ENCODE data around the gene CDHR2. TPM values are rescaled to one million over a fixed set of nuclear protein-coding genes. Genes with fewer than 3 reads are reported as not detected.

CDHR2 gene
- total and polyA plus RNA-seq, 2 donors from 2014 or later: 4.2 to 8.0 TPM

- FAIRE-seq (no peak), DNase-seq (no peak)
- TF ChIP-seq CTCF (IDR thresholded peaks at IDR 0.05; ENCODE audit: borderline replicate concordance, extremely low read depth, insufficient read depth): no peak
- Histone ChIP-seq H3K4me3 (ENCODE audit: low read length in 3 of 3) (no peak overlapping the region), H3K4me1 (ENCODE audit: control insufficient read depth in 2 of 3, insufficient read depth in 2 of 3, low read depth in 1 of 3, low read length in 3 of 3) (peaks cover 0 to 11% (median 7%) of the 10 kb centered on the region in 3 donors), H3K9me3 (ENCODE audit: control insufficient read depth in 2 of 3, insufficient read depth in 1 of 3, low read length in 3 of 3) (no peaks in the 10 kb centered on the region), H3K27ac (ENCODE audit: low read depth in 2 of 2, low read length in 2 of 2) (no peak overlapping the region), H3K36me3 (ENCODE audit: control insufficient read depth in 2 of 3, insufficient read depth in 3 of 3, low read length in 3 of 3) (no peaks in the 10 kb centered on the region), H3K27me3 (ENCODE audit: control insufficient read depth, insufficient read depth, low read length) (no peaks in the 10 kb centered on the region), H3K9ac (ENCODE audit: low read length in 3 of 3) (no peak overlapping the region)
- intact Hi-C loops (cut with DNase I): no loop called here
Measured at GRCh38 chr5:176644878-176645670, 95.9 kb downstream of the CDHR2 start.

Small RNA genes within 50 kb of the gene (microRNA-seq; reads per million reads assigned to microRNA genes)
- gene MIR4281: not detected

Other genes starting within 250 kb of the CDHR2 start
- gene KIAA1191, start 187.6 kb upstream of the CDHR2 start, total RNA-seq: 109 TPM
- 208 TPM for gene KIAA1191, start 187.6 kb upstream of the CDHR2 start, polyA plus RNA-seq (ENCODE audit: insufficient read depth, low read depth, low replicate concordance)
- gene ARL10, start 183.9 kb upstream of the CDHR2 start, total RNA-seq: 6.2 TPM
- 2.9 TPM for gene ARL10, start 183.9 kb upstream of the CDHR2 start, polyA plus RNA-seq (ENCODE audit: insufficient read depth, low read depth, low replicate concordance)
- gene NOP16, start 160.7 kb upstream of the CDHR2 start, total RNA-seq: 18.1 TPM
- gene NOP16, start 160.7 kb upstream of the CDHR2 start, polyA plus RNA-seq (ENCODE audit: insufficient read depth, low read depth, low replicate concordance): 32.1 TPM
- gene HIGD2A, start 160.6 kb upstream of the CDHR2 start, total RNA-seq: 105 TPM
- 344 TPM for gene HIGD2A, start 160.6 kb upstream of the CDHR2 start, polyA plus RNA-seq (ENCODE audit: insufficient read depth, low read depth, low replicate concordance)
- 76.3 TPM for gene CLTB, start 132.8 kb upstream of the CDHR2 start, total RNA-seq
- 151 TPM for gene CLTB, start 132.8 kb upstream of the CDHR2 start, polyA plus RNA-seq (ENCODE audit: insufficient read depth, low read depth, low replicate concordance)
- 31.7 TPM for gene FAF2, start 101.0 kb upstream of the CDHR2 start, total RNA-seq
- 11.1 TPM for gene FAF2, start 101.0 kb upstream of the CDHR2 start, polyA plus RNA-seq (ENCODE audit: insufficient read depth, low read depth, low replicate concordance)
- 61.8 TPM for gene RNF44, start 11.9 kb upstream of the CDHR2 start, total RNA-seq
- gene RNF44, start 11.9 kb upstream of the CDHR2 start, polyA plus RNA-seq (ENCODE audit: insufficient read depth, low read depth, low replicate concordance): 12.5 TPM
- 1.3 TPM for gene GPRIN1, start 60.8 kb downstream of the CDHR2 start, total RNA-seq
- 0.45 TPM for gene GPRIN1, start 60.8 kb downstream of the CDHR2 start, polyA plus RNA-seq (ENCODE audit: insufficient read depth, low read depth, low replicate concordance)
- gene SNCB, start 81.2 kb downstream of the CDHR2 start, total RNA-seq: not detected
- not detected for gene SNCB, start 81.2 kb downstream of the CDHR2 start, polyA plus RNA-seq (ENCODE audit: insufficient read depth, low read depth, low replicate concordance)
- not detected for gene EIF4E1B, start 81.3 kb downstream of the CDHR2 start, total RNA-seq
- not detected for gene EIF4E1B, start 81.3 kb downstream of the CDHR2 start, polyA plus RNA-seq (ENCODE audit: insufficient read depth, low read depth, low replicate concordance)
- gene TSPAN17, start 98.1 kb downstream of the CDHR2 start, total RNA-seq: 34.3 TPM
- gene TSPAN17, start 98.1 kb downstream of the CDHR2 start, polyA plus RNA-seq (ENCODE audit: insufficient read depth, low read depth, low replicate concordance): 32.1 TPM